ENCODE results near the gene HOXC6. TPM values are rescaled to one million over a fixed set of nuclear protein-coding genes. Genes with fewer than 3 reads are reported as not detected.

Gene HOXC6
- total RNA-seq, 1 donor, result 7.2 TPM

- peaks cover 82% of the 10 kb centered on the region for H3K79me2 ChIP-seq (ENCODE audit: insufficient read depth, low read length)
- peaks cover 59% of the 10 kb centered on the region for H3K4me1 ChIP-seq (ENCODE audit: insufficient read depth, low read length)
These were observed 11.0 kb upstream of the HOXC6 start for GRCh38 chr12:54017027-54017788.

GRCh38 chr12:54017878-54018467 lies 10.3 kb upstream of the HOXC6 start:
- H3K36me3 ChIP-seq (ENCODE audit: insufficient read depth, low read length), result no peaks in the 10 kb centered on the region
- H3K4me1 ChIP-seq (ENCODE audit: insufficient read depth, low read length), result peaks cover 54% of the 10 kb centered on the region
- H3K4me3 ChIP-seq (ENCODE audit: insufficient read depth, low read length), result peak overlapping the region; percentile 94
- peaks cover 19% of the 10 kb centered on the region for H4K20me1 ChIP-seq (ENCODE audit: insufficient read depth, low read length)
- H3K9me3 ChIP-seq (ENCODE audit: low read depth, low read length), result no peaks in the 10 kb centered on the region
- peaks cover 86% of the 10 kb centered on the region for H3K79me2 ChIP-seq (ENCODE audit: insufficient read depth, low read length)
- DNase-seq (ENCODE audit: insufficient read length, low spot score, missing footprints), result peak; percentile 99
- peak overlapping the region; percentile 96 for H3K27ac ChIP-seq (ENCODE audit: low read depth, low read length)
- no peaks in the 10 kb centered on the region for H3K27me3 ChIP-seq (ENCODE audit: insufficient read depth, low read length)
- H3K4me2 ChIP-seq (ENCODE audit: insufficient read depth, low read length), result peak overlapping the region; percentile 94
- H2AFZ ChIP-seq (ENCODE audit: low read length), result peak overlapping the region; percentile 70
- TF ChIP-seq CTCF (IDR thresholded peaks at IDR 0.05; ENCODE audit: extremely low read depth, low read depth, low read length), result no peak

More at GRCh38 chr12:54017027-54017788, 11.0 kb upstream of the HOXC6 start:
- no peaks in the 10 kb centered on the region for H3K27me3 ChIP-seq (ENCODE audit: insufficient read depth, low read length)
- peak overlapping the region; percentile 94 for H3K4me2 ChIP-seq (ENCODE audit: insufficient read depth, low read length)
- peak overlapping the region; percentile 96 for H3K27ac ChIP-seq (ENCODE audit: low read depth, low read length)
- H4K20me1 ChIP-seq (ENCODE audit: insufficient read depth, low read length), result peaks cover 15% of the 10 kb centered on the region
- H3K9me3 ChIP-seq (ENCODE audit: low read depth, low read length), result no peaks in the 10 kb centered on the region
- DNase-seq (ENCODE audit: insufficient read length, low spot score, missing footprints), result peak; percentile 94
- peak overlapping the region; percentile 94 for H3K4me3 ChIP-seq (ENCODE audit: insufficient read depth, low read length)
- H2AFZ ChIP-seq (ENCODE audit: low read length), result peak overlapping the region; percentile 57
- TF ChIP-seq CTCF (IDR thresholded peaks at IDR 0.05; ENCODE audit: extremely low read depth, low read depth, low read length), result no peak
- H3K36me3 ChIP-seq (ENCODE audit: insufficient read depth, low read length), result no peaks in the 10 kb centered on the region

GRCh38 chr12:54018468-54018984 lies 9.7 kb upstream of the HOXC6 start:
- H3K9me3 ChIP-seq (ENCODE audit: low read depth, low read length), result no peaks in the 10 kb centered on the region
- H3K36me3 ChIP-seq (ENCODE audit: insufficient read depth, low read length), result no peaks in the 10 kb centered on the region
- peak overlapping the region; percentile 94 for H3K4me3 ChIP-seq (ENCODE audit: insufficient read depth, low read length)
- H4K20me1 ChIP-seq (ENCODE audit: insufficient read depth, low read length), result peaks cover 24% of the 10 kb centered on the region
- H3K27me3 ChIP-seq (ENCODE audit: insufficient read depth, low read length), result no peaks in the 10 kb centered on the region
- peak overlapping the region; percentile 96 for H3K27ac ChIP-seq (ENCODE audit: low read depth, low read length)
- peak overlapping the region; percentile 94 for H3K4me2 ChIP-seq (ENCODE audit: insufficient read depth, low read length)
- H3K4me1 ChIP-seq (ENCODE audit: insufficient read depth, low read length), result peaks cover 54% of the 10 kb centered on the region
- peaks cover 87% of the 10 kb centered on the region for H3K79me2 ChIP-seq (ENCODE audit: insufficient read depth, low read length)
- TF ChIP-seq CTCF (IDR thresholded peaks at IDR 0.05; ENCODE audit: extremely low read depth, low read depth, low read length), result no peak
- no peak for DNase-seq (ENCODE audit: insufficient read length, low spot score, missing footprints)
- peak overlapping the region; percentile 70 for H2AFZ ChIP-seq (ENCODE audit: low read length)
